HFFc6 (cell line): Measurements from ENCODE around the gene ZNF45. TPM values are rescaled to one million over a fixed set of nuclear protein-coding genes. Genes with fewer than 3 reads are reported as not detected.

Experiments
- DNase-seq: peaks from one replicate; pipeline ENCODE4 v3.0.0-alpha.2; 2018
- H3K27ac Mint-ChIP-seq: 2 replicates; pipeline ENCODE4 v1.8.0; 2020; ENCODE audit warnings: mild to moderate bottlenecking, mixed read lengths
- H3K27me3 Mint-ChIP-seq: 2 replicates; pipeline ENCODE4 v1.8.0; 2021; ENCODE audit warnings: mild to moderate bottlenecking, moderate library complexity, mixed read lengths; ENCODE audit not compliant: insufficient read depth
- H3K36me3 Mint-ChIP-seq: 2 replicates; pipeline ENCODE4 v1.8.0; 2021; ENCODE audit warnings: low read depth, mixed read lengths
- H3K4me1 Mint-ChIP-seq: 2 replicates; pipeline ENCODE4 v1.8.0; 2020; ENCODE audit warnings: low read depth, mixed read lengths
- H3K4me3 Mint-ChIP-seq: 2 replicates; pipeline ENCODE4 v1.8.0; 2020; ENCODE audit warnings: mild to moderate bottlenecking, moderate library complexity, mixed read lengths
- H3K9me3 Mint-ChIP-seq: 2 replicates; pipeline ENCODE4 v1.8.0; 2020; ENCODE audit warnings: mild to moderate bottlenecking, mixed read lengths
- CTCF ChIP-seq: fragments of 200-600 bp; sonication (generic); IDR thresholded peaks from 2 replicates; pipeline ENCODE4 v1.5.0; 2021; ENCODE audit warnings: antibody characterized with exemption, mild to moderate bottlenecking
- total RNA-seq, 6 experiments: library from RNA; stranded (reverse); fragmentation: NEBNext Ultra II Directional; extraction: Animal tissue kit (Norgen Biotek cat#: 25700); gene quantifications; 2 replicates in 1 of 6; 3 replicates in 5 of 6; pipeline ENCODE4 v1.2.3, GENCODE V29; 2021

ZNF45 gene
- total RNA-seq, 6 experiments from 2014 or later = 8.4 to 12.3 (median 10.2) TPM

- H3K27ac Mint-ChIP-seq = no peak overlapping the region
- DNase-seq = no peak
- no peaks in the 10 kb centered on the region for H3K4me1 Mint-ChIP-seq
- peaks cover 2% of the 10 kb centered on the region for H3K27me3 Mint-ChIP-seq
- no peaks in the 10 kb centered on the region for H3K36me3 Mint-ChIP-seq
- peaks cover 6% of the 10 kb centered on the region for H3K9me3 Mint-ChIP-seq
- H3K4me3 Mint-ChIP-seq = no peak overlapping the region
- TF ChIP-seq CTCF = no peak
These were observed 6.1 kb upstream of the ZNF45 start for GRCh38 chr19:43941209-43941608.

GRCh38 chr19:43940719-43941118 is 5.6 kb upstream of the ZNF45 start:
- H3K9me3 Mint-ChIP-seq = peaks cover 4% of the 10 kb centered on the region; the same call in 1 of the 2 replicates
- no peak for DNase-seq
- no peak for TF ChIP-seq CTCF
- no peak overlapping the region for H3K27ac Mint-ChIP-seq
- H3K27me3 Mint-ChIP-seq = no peaks in the 10 kb centered on the region; the same call in none of the 2 replicates
- no peak overlapping the region for H3K4me3 Mint-ChIP-seq
- peaks cover 2% of the 10 kb centered on the region; the same call in 1 of the 2 replicates for H3K4me1 Mint-ChIP-seq
- H3K36me3 Mint-ChIP-seq = no peaks in the 10 kb centered on the region

GRCh38 chr19:43939557-43940260 is 4.6 kb upstream of the ZNF45 start:
- TF ChIP-seq CTCF = no peak
- Mint-ChIP-seq H3K27me3 (no peaks in the 10 kb centered on the region; the same call in none of the 2 replicates), H3K27ac (no peak overlapping the region), H3K4me3 (no peak overlapping the region), H3K4me1 (peaks cover 6% of the 10 kb centered on the region; the same call in 1 of the 2 replicates), H3K9me3 (peaks cover 4% of the 10 kb centered on the region; the same call in 1 of the 2 replicates), H3K36me3 (no peaks in the 10 kb centered on the region)
- no peak for DNase-seq

GRCh38 chr19:43936188-43936587 is 1.1 kb upstream of the ZNF45 start:
- no peak for DNase-seq
- no peaks in the 10 kb centered on the region; the same call in none of the 2 replicates for H3K27me3 Mint-ChIP-seq
- H3K36me3 Mint-ChIP-seq = peaks cover 14% of the 10 kb centered on the region
- no peak overlapping the region for H3K27ac Mint-ChIP-seq
- peaks cover 4% of the 10 kb centered on the region; the same call in 1 of the 2 replicates for H3K9me3 Mint-ChIP-seq
- TF ChIP-seq CTCF = no peak
- H3K4me1 Mint-ChIP-seq = peaks cover 15% of the 10 kb centered on the region
- H3K4me3 Mint-ChIP-seq = no peak overlapping the region

GRCh38 chr19:43934055-43934984 is 762 bp downstream of the ZNF45 start:
- Mint-ChIP-seq H3K4me1 (peaks cover 15% of the 10 kb centered on the region), H3K9me3 (no peaks in the 10 kb centered on the region; the same call in 1 of the 2 replicates), H3K36me3 (peaks cover 32% of the 10 kb centered on the region), H3K27ac (peak overlapping the region; percentile 92), H3K27me3 (no peaks in the 10 kb centered on the region; the same call in 1 of the 2 replicates), H3K4me3 (peak overlapping the region; percentile 98)
- peak; percentile 15; the same call in 1 of the 2 replicates for TF ChIP-seq CTCF
- peak; percentile 1 for DNase-seq
